ENCODE results near the gene SRGAP2B. TPM values are rescaled to one million over a fixed set of nuclear protein-coding genes. Genes with fewer than 3 reads are reported as not detected.
"Not testable (repeated sequence)": the region's sequence is repeated elsewhere in the genome, so short reads cannot be mapped to it uniquely, and the experiment has no call there.

Gene SRGAP2B
- total RNA-seq, 1 experiment from 2014 or later, result 57.2 TPM

- H3K9me2 ChIP-seq (ENCODE audit: insufficient read depth); DNase-seq; H3K4me3 ChIP-seq; H3K79me2 ChIP-seq (ENCODE audit: low read depth); H3K36me3 ChIP-seq (ENCODE audit: low read depth); H3K4me1 ChIP-seq (replicated peaks; ENCODE audit: insufficient read depth); H3K27ac ChIP-seq; H3K9me3 ChIP-seq (ENCODE audit: insufficient read depth, low read depth); H3F3A ChIP-seq (ENCODE audit: insufficient read depth, low read depth); H2AFZ ChIP-seq; H3K27me3 ChIP-seq (ENCODE audit: insufficient read depth, low read depth); BruUV-seq (replicated peaks); POLR2A ChIA-PET (ENCODE audit: unreplicated experiment); H3K4me2 ChIP-seq; intact Hi-C loops (cut with micrococcal nuclease; ENCODE audit: unreplicated experiment); H4K20me1 ChIP-seq (ENCODE audit: insufficient read depth); CTCF ChIA-PET: not testable (repeated sequence)
Measured at GRCh38 chr1:145123992-145124641, 29.0 kb upstream of the SRGAP2B start.

DNA sequence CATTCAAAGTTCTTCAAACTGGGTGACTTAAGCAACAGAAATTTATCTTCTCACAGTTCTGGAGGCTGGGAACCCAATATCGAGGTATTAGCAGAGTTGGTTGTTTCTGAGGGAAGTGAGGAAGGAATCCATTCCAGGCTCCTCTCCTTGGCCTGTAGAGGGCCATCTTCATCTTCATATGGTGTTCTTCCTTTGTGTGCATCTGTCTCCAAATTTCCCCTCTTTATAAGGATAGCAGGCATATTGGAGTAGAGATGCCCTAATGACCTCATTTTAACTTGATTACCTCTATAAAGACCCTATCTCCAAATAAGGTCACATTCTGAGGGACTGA is 27.9 kb upstream of the SRGAP2B start:
- H3K4me1 ChIP-seq (replicated peaks; ENCODE audit: insufficient read depth); H3K36me3 ChIP-seq (ENCODE audit: low read depth); intact Hi-C loops (cut with micrococcal nuclease; ENCODE audit: unreplicated experiment); POLR2A ChIA-PET (ENCODE audit: unreplicated experiment); H3K4me3 ChIP-seq; DNase-seq; H3F3A ChIP-seq (ENCODE audit: insufficient read depth, low read depth); H3K27me3 ChIP-seq (ENCODE audit: insufficient read depth, low read depth); H3K79me2 ChIP-seq (ENCODE audit: low read depth); H3K27ac ChIP-seq; H2AFZ ChIP-seq; H3K9me3 ChIP-seq (ENCODE audit: insufficient read depth, low read depth); CTCF ChIA-PET; BruUV-seq (replicated peaks); H3K4me2 ChIP-seq; H3K9me2 ChIP-seq (ENCODE audit: insufficient read depth); H4K20me1 ChIP-seq (ENCODE audit: insufficient read depth): not testable (repeated sequence)

GRCh38 chr1:145122344-145123061 is 27.4 kb upstream of the SRGAP2B start:
- H3K4me1 ChIP-seq (replicated peaks; ENCODE audit: insufficient read depth); H3K79me2 ChIP-seq (ENCODE audit: low read depth); H3K27ac ChIP-seq; H3K4me3 ChIP-seq; H2AFZ ChIP-seq; H4K20me1 ChIP-seq (ENCODE audit: insufficient read depth); intact Hi-C loops (cut with micrococcal nuclease; ENCODE audit: unreplicated experiment); POLR2A ChIA-PET (ENCODE audit: unreplicated experiment); H3K36me3 ChIP-seq (ENCODE audit: low read depth); H3K9me3 ChIP-seq (ENCODE audit: insufficient read depth, low read depth); H3F3A ChIP-seq (ENCODE audit: insufficient read depth, low read depth); CTCF ChIA-PET; BruUV-seq (replicated peaks); H3K27me3 ChIP-seq (ENCODE audit: insufficient read depth, low read depth); H3K4me2 ChIP-seq; H3K9me2 ChIP-seq (ENCODE audit: insufficient read depth); DNase-seq: not testable (repeated sequence)

DNA sequence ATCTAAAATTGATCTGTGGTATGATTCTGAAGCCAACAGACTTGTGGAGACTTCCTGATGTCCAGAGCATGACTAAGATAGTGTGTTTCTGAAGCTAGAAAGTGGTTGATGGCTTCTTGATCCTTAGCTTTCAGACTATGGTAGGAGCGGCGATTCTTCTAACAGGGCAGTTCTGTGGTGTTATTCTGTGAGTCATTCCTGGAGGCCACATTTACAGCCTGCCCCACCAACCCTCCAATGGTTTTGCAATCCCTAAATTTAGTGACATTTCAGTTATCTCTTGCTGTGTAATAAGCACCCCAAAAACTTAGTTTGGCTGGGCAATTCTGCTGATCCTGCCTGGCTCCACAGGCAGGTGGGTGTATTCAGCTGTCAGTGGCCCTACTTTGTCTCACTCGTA is 24.7 kb upstream of the SRGAP2B start:
- H3K9me2 ChIP-seq (ENCODE audit: insufficient read depth); H3K27me3 ChIP-seq (ENCODE audit: insufficient read depth, low read depth); BruUV-seq (replicated peaks); H3F3A ChIP-seq (ENCODE audit: insufficient read depth, low read depth); H3K4me1 ChIP-seq (replicated peaks; ENCODE audit: insufficient read depth); H3K27ac ChIP-seq; H3K9me3 ChIP-seq (ENCODE audit: insufficient read depth, low read depth); H3K4me3 ChIP-seq; H3K36me3 ChIP-seq (ENCODE audit: low read depth); DNase-seq; intact Hi-C loops (cut with micrococcal nuclease; ENCODE audit: unreplicated experiment); H2AFZ ChIP-seq; H3K4me2 ChIP-seq; H3K79me2 ChIP-seq (ENCODE audit: low read depth); POLR2A ChIA-PET (ENCODE audit: unreplicated experiment); H4K20me1 ChIP-seq (ENCODE audit: insufficient read depth); CTCF ChIA-PET: not testable (repeated sequence)

DNA sequence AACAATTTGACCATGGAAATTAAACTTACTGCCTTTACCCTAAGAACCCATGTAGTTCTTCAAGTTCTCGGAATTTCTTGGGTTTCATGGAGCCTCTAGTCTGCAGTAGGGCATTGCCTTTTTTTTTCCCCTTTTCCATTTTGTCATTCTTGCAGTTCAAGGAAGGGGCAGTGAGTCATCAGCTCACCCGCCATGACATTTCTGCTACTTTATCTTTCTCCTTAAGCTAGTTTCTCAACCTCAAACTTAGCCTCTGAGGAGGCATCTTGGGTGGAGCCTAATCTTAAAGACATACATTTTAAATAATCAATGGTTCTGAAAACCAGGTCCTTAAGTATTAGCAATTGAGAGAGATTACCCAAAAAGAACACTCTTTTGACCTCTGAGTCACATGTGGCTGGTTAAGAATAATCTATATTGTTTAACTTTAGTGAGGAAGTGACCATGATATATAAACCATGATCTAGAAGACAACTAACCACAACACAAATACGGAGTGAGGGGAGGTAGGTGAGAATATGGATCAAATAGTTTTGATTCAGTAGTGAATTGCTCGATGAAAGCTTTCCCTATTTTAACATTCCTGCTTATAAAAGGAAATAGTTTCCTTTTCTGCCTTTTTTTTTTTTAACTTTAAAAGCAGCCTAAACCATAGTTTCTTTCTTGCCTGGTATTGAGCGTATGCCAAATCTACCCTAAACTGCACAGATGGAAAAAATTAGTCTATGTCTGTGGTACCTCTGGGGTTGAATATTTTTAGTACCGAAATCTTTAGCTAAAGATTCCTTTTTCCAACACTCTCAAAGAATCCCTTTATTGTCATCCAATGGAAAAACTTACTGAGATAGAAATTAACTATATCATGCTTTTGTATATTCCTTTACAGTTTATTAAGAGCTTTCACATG is 20.7 kb upstream of the SRGAP2B start:
- H2AFZ ChIP-seq; DNase-seq; H3K27ac ChIP-seq; intact Hi-C loops (cut with micrococcal nuclease; ENCODE audit: unreplicated experiment); H3K9me2 ChIP-seq (ENCODE audit: insufficient read depth); H4K20me1 ChIP-seq (ENCODE audit: insufficient read depth); POLR2A ChIA-PET (ENCODE audit: unreplicated experiment); H3K79me2 ChIP-seq (ENCODE audit: low read depth); H3K27me3 ChIP-seq (ENCODE audit: insufficient read depth, low read depth); H3K4me2 ChIP-seq; CTCF ChIA-PET; H3K36me3 ChIP-seq (ENCODE audit: low read depth); H3K4me1 ChIP-seq (replicated peaks; ENCODE audit: insufficient read depth); H3F3A ChIP-seq (ENCODE audit: insufficient read depth, low read depth); BruUV-seq (replicated peaks); H3K4me3 ChIP-seq; H3K9me3 ChIP-seq (ENCODE audit: insufficient read depth, low read depth): not testable (repeated sequence)

GRCh38 chr1:145114560-145115057 is 19.5 kb upstream of the SRGAP2B start:
- H3K9me2 ChIP-seq (ENCODE audit: insufficient read depth); H2AFZ ChIP-seq; H3K27me3 ChIP-seq (ENCODE audit: insufficient read depth, low read depth); H3K4me2 ChIP-seq; intact Hi-C loops (cut with micrococcal nuclease; ENCODE audit: unreplicated experiment); H3K4me1 ChIP-seq (replicated peaks; ENCODE audit: insufficient read depth); H3F3A ChIP-seq (ENCODE audit: insufficient read depth, low read depth); H3K79me2 ChIP-seq (ENCODE audit: low read depth); H4K20me1 ChIP-seq (ENCODE audit: insufficient read depth); BruUV-seq (replicated peaks); POLR2A ChIA-PET (ENCODE audit: unreplicated experiment); CTCF ChIA-PET; H3K9me3 ChIP-seq (ENCODE audit: insufficient read depth, low read depth); H3K36me3 ChIP-seq (ENCODE audit: low read depth); H3K4me3 ChIP-seq; H3K27ac ChIP-seq; DNase-seq: not testable (repeated sequence)

GRCh38 chr1:145112703-145113102 is 17.6 kb upstream of the SRGAP2B start:
- H3K36me3 ChIP-seq (ENCODE audit: low read depth); H3K4me3 ChIP-seq; H4K20me1 ChIP-seq (ENCODE audit: insufficient read depth); CTCF ChIA-PET; intact Hi-C loops (cut with micrococcal nuclease; ENCODE audit: unreplicated experiment); H3K79me2 ChIP-seq (ENCODE audit: low read depth); H3K4me2 ChIP-seq; H3F3A ChIP-seq (ENCODE audit: insufficient read depth, low read depth); BruUV-seq (replicated peaks); H3K9me3 ChIP-seq (ENCODE audit: insufficient read depth, low read depth); H3K4me1 ChIP-seq (replicated peaks; ENCODE audit: insufficient read depth); H2AFZ ChIP-seq; POLR2A ChIA-PET (ENCODE audit: unreplicated experiment); H3K9me2 ChIP-seq (ENCODE audit: insufficient read depth); DNase-seq; H3K27ac ChIP-seq; H3K27me3 ChIP-seq (ENCODE audit: insufficient read depth, low read depth): not testable (repeated sequence)

All from PC-9 (cell line).